Neural cell (in vitro differentiated cells): ENCODE data around the gene RUFY3. TPM values are rescaled to one million over a fixed set of nuclear protein-coding genes. Genes with fewer than 3 reads are reported as not detected.

ENCODE experiments used
- H2AFZ ChIP-seq: fragments of 200-600, 300-800 bp; sonication (generic), shearing (Covaris generic); 2 replicates; pipeline ENCODE4 v1.6.0; 2014; ENCODE audit warnings: low read depth, mild to moderate bottlenecking, antibody characterized with exemption, low read length, moderate library complexity
- H3F3A ChIP-seq: fragments of 200-600 bp; shearing (Covaris generic); 2 replicates; pipeline ENCODE4 v1.6.1; 2016; ENCODE audit warnings: mild to moderate bottlenecking, moderate library complexity, mixed read lengths, antibody characterized with exemption, low read length; ENCODE audit not compliant: insufficient read depth, poor library complexity, severe bottlenecking
- H3K27ac ChIP-seq: fragments of 200-600, 300-800 bp; sonication (generic), shearing (Covaris generic); 2 replicates; pipeline ENCODE4 v1.5.1; 2014; ENCODE audit warnings: mild to moderate bottlenecking, low read length, moderate library complexity
- H3K27me3 ChIP-seq: fragments of 300-800, 200-600 bp; sonication (generic), shearing (Covaris generic); 2 replicates; pipeline ENCODE4 v1.6.0; 2014; ENCODE audit warnings: mild to moderate bottlenecking, low read depth, low read length, moderate library complexity; ENCODE audit not compliant: insufficient read depth
- H3K36me3 ChIP-seq: fragments of 300-800, 200-600 bp; sonication (generic), shearing (Covaris generic); 2 replicates; pipeline ENCODE4 v1.5.1; 2014; ENCODE audit warnings: mild to moderate bottlenecking, antibody characterized with exemption, low read length, moderate library complexity; ENCODE audit not compliant: insufficient read depth
- H3K4me2 ChIP-seq: fragments of 300-800, 200-600 bp; sonication (generic), shearing (Covaris generic); 2 replicates; pipeline ENCODE4 v1.6.0; 2014; ENCODE audit warnings: mild to moderate bottlenecking, low read length
- H3K4me3 ChIP-seq: fragments of 300-800, 200-600 bp; sonication (generic), shearing (Covaris generic); 2 replicates; pipeline ENCODE4 v1.5.1; 2014; ENCODE audit warnings: mild to moderate bottlenecking, low read length, moderate library complexity
- H3K79me2 ChIP-seq: fragments of 200-600 bp; shearing (Covaris generic); replicated peaks from 2 replicates; pipeline ENCODE4 v1.6.0; 2014; ENCODE audit warnings: mild to moderate bottlenecking, low read length, moderate library complexity; ENCODE audit not compliant: insufficient read depth
- H3K9ac ChIP-seq: fragments of 300-800, 200-600 bp; sonication (generic), shearing (Covaris generic); 2 replicates; pipeline ENCODE4 v1.6.1; 2016; ENCODE audit warnings: mild to moderate bottlenecking, low read length, mixed read lengths
- H3K9me2 ChIP-seq: fragments of 200-600 bp; shearing (Covaris generic); 2 replicates; pipeline ENCODE4 v1.6.1; 2016; ENCODE audit warnings: mild to moderate bottlenecking, low read length, mixed read lengths; ENCODE audit not compliant: insufficient read depth
- H3K9me3 ChIP-seq: fragments of 200-600, 300-800 bp; sonication (generic), shearing (Covaris generic); 2 replicates; pipeline ENCODE4 v1.6.1; 2016; ENCODE audit warnings: mild to moderate bottlenecking, mixed run types, low read length, moderate library complexity, mixed read lengths
- H4K20me1 ChIP-seq: fragments of 200-600 bp; shearing (Covaris generic); 2 replicates; pipeline ENCODE4 v1.6.1; 2016; ENCODE audit warnings: mild to moderate bottlenecking, mixed run types; ENCODE audit not compliant: insufficient read depth
- CTCF ChIP-seq: fragments of 450-650 bp; IDR thresholded peaks from 2 replicates; pipeline ENCODE4 v1.5.1; 2014; ENCODE audit warnings: antibody characterized with exemption, mild to moderate bottlenecking, moderate library complexity; ENCODE audit not compliant: poor library complexity, severe bottlenecking
- EP300 ChIP-seq: fragments of 450-650 bp; conservative IDR thresholded peaks from 2 replicates; pipeline ENCODE4 v1.6.1; 2014; ENCODE audit warnings: antibody characterized with exemption, mild to moderate bottlenecking, moderate library complexity; ENCODE audit not compliant: poor library complexity, severe bottlenecking
- EZH2 ChIP-seq: fragments of 200-600, 300-800 bp; shearing (Covaris generic), sonication (generic); IDR thresholded peaks from 2 replicates; pipeline ENCODE4 v1.6.1; 2014; ENCODE audit warnings: antibody characterized with exemption, low read length, borderline replicate concordance, mild to moderate bottlenecking; ENCODE audit not compliant: insufficient read depth, poor library complexity, severe bottlenecking
- MXI1 ChIP-seq: fragments of 450-650 bp; conservative IDR thresholded peaks from 2 replicates; pipeline ENCODE4 v1.6.1; 2014; ENCODE audit warnings: antibody characterized with exemption, mild to moderate bottlenecking; ENCODE audit not compliant: poor library complexity, severe bottlenecking
- POLR2AphosphoS5 ChIP-seq: IDR thresholded peaks from 2 replicates; pipeline ENCODE4 v1.6.1; 2012
- RAD21 ChIP-seq: fragments of 450-650 bp; conservative IDR thresholded peaks from 2 replicates; pipeline ENCODE4 v1.6.1; 2014; ENCODE audit warnings: antibody characterized with exemption, mild to moderate bottlenecking, moderate library complexity
- REST ChIP-seq: IDR thresholded peaks from 2 replicates; pipeline ENCODE4 v1.6.1; 2012; ENCODE audit warnings: borderline replicate concordance
- SMC3 ChIP-seq: fragments of 450-650 bp; conservative IDR thresholded peaks from 2 replicates; pipeline ENCODE4 v1.6.1; 2014; ENCODE audit warnings: antibody characterized with exemption, mild to moderate bottlenecking, moderate library complexity; ENCODE audit not compliant: poor library complexity
- TAF1 ChIP-seq: IDR thresholded peaks from 2 replicates; pipeline ENCODE4 v1.6.1; 2012; ENCODE audit warnings: low read depth
- polyA plus RNA-seq: library from polyadenylated mRNA; depleted of rRNA; stranded (reverse); fragments of >200 nt; gene quantifications from 2 replicates; pipeline ENCODE4 v1.2.3, GENCODE V29; 2014

The RUFY3 gene
- polyA plus RNA-seq, 1 donor from 2014 or later, result 414 TPM

GRCh38 chr4:70761276-70761816, 39.6 kb downstream of the RUFY3 start:
- Histone ChIP-seq H3K9me2 (no peaks in the 10 kb centered on the region), H3K27ac (no peak overlapping the region)

GRCh38 chr4:70765368-70765767, 43.6 kb downstream of the RUFY3 start:
- Histone ChIP-seq H3F3A (no peaks in the 10 kb centered on the region), H3K79me2 (peaks cover 4% of the 10 kb centered on the region), H3K9me2 (no peaks in the 10 kb centered on the region), H3K4me2 (no peak overlapping the region), H3K9me3 (no peaks in the 10 kb centered on the region), H3K9ac (no peak overlapping the region), H4K20me1 (peaks cover 7% of the 10 kb centered on the region), H2AFZ (no peak overlapping the region), H3K27ac (no peak overlapping the region), H3K36me3 (peaks cover 24% of the 10 kb centered on the region), H3K27me3 (no peaks in the 10 kb centered on the region), H3K4me3 (no peak overlapping the region)
- TF ChIP-seq REST (no peak), MXI1 (no peak), RAD21 (no peak), SMC3 (no peak), EZH2 (no peak), EP300 (no peak), POLR2AphosphoS5 (no peak)

More at GRCh38 chr4:70761276-70761816, 39.6 kb downstream of the RUFY3 start:
- Histone ChIP-seq H3K4me2 (no peak overlapping the region), H2AFZ (no peak overlapping the region), H3K79me2 (peaks cover 12% of the 10 kb centered on the region), H3K27me3 (no peaks in the 10 kb centered on the region), H4K20me1 (peaks cover 7% of the 10 kb centered on the region), H3F3A (no peaks in the 10 kb centered on the region), H3K9ac (no peak overlapping the region), H3K4me3 (no peak overlapping the region), H3K9me3 (no peaks in the 10 kb centered on the region), H3K36me3 (peaks cover 17% of the 10 kb centered on the region)
- TF ChIP-seq REST, result no peak
- TF ChIP-seq POLR2AphosphoS5, result no peak
- no peak for TF ChIP-seq TAF1
- TF ChIP-seq RAD21, result no peak
- no peak for TF ChIP-seq EZH2
- no peak for TF ChIP-seq SMC3
- no peak for TF ChIP-seq MXI1
- TF ChIP-seq CTCF, result no peak
- TF ChIP-seq EP300, result no peak
